ENCODE data around the gene PCDH1.

- TF ChIP-seq POLR2AphosphoS5 (IDR thresholded peaks at IDR 0.05) (no peak), CTCF (IDR thresholded peaks at IDR 0.05) (no peak)
These were observed 31.0 kb upstream of the PCDH1 start for GRCh38 chr5:141909212-141909611.

All from gastroesophageal sphincter (tissue), 3 donors.